HCT116 (cell line): ENCODE measurements around the gene FGGY. TPM values are rescaled to one million over a fixed set of nuclear protein-coding genes. Genes with fewer than 3 reads are reported as not detected.

ENCODE experiments used
- ATAC-seq: fragments of 200-7000 bp; cut with Tn5 transposase; 2 replicates; pipeline ENCODE4 v1.9.1; 2020; ENCODE audit warnings: mild to moderate bottlenecking, moderate library complexity
- BruUV-seq: library from RNA; stranded (reverse); fragments of 400-500 nt; replicated peaks from 2 replicates; lab custom pipeline; 2021; lab: Mats Ljungman, UMichigan
- CTCF ChIA-PET: fragments of 300-600 bp; sonication (Branson Sonifier 250); formaldehyde crosslinking; loops from one replicate; lab custom pipeline; 2021; ENCODE audit warnings: antibody characterized with exemption; lab: Charles Lee
- POLR2A ChIA-PET: fragments of 300-600, 350-600 bp; sonication (Branson Sonifier 250); formaldehyde crosslinking; loops from one replicate; lab custom pipeline; 2021; ENCODE audit warnings: antibody characterized with exemption; lab: Charles Lee
- RAD21 ChIA-PET, 2 experiments: fragments of 300-600 bp; sonication (Branson Sonifier 250); formaldehyde crosslinking; loops; one replicate each; lab custom pipeline; 2023; ENCODE audit warnings: low total read pairs in 2 of 2; ENCODE audit not compliant: uncharacterized antibody in 2 of 2, unreplicated experiment in 2 of 2, low non-redundant PET in 1 of 2; lab: Charles Lee
- DNase-seq: peaks from one replicate; pipeline ENCODE4 v3.0.0-alpha.2; 2010; ENCODE audit warnings: low read depth, low spot score
- H2AFZ ChIP-seq: fragments of 200-600 bp; shearing (Covaris generic), sonication (generic); 2 replicates; pipeline ENCODE4 v1.6.1; 2017; ENCODE audit warnings: low read depth, mixed run types, mixed read lengths, antibody characterized with exemption, low read length; ENCODE audit not compliant: poor library complexity, severe bottlenecking
- H3K27ac ChIP-seq: 2 replicates; pipeline ENCODE4 v1.5.1; 2012; ENCODE audit warnings: low read depth, low read length
- H3K27me3 ChIP-seq: fragments of 200-600 bp; sonication (generic); 2 replicates; pipeline ENCODE4 v1.6.1; 2016; ENCODE audit warnings: mixed run types, low read length, mixed read lengths; ENCODE audit not compliant: insufficient read depth
- H3K36me3 ChIP-seq, 2 experiments: fragments of 200-500 bp in 1 of 2; fragments of 200-600 bp in 1 of 2; sonication (Bioruptor generic) in 1 of 2; sonication (generic) in 1 of 2; 2 replicates each; pipeline versions ENCODE4 v1.5.1 to v1.6.1; 2014 to 2016; ENCODE audit warnings: low read length in 2 of 2, inconsistent platforms in 1 of 2, mixed read lengths in 1 of 2, mixed run types in 1 of 2; ENCODE audit not compliant: insufficient read depth in 2 of 2, control insufficient read depth in 1 of 2
- H3K4me1 ChIP-seq, 2 experiments: fragments of 200-600 bp in 1 of 2; sonication (generic) in 1 of 2; 2 replicates each; pipeline versions ENCODE4 v1.5.1 to v1.6.1; 2012 to 2017; ENCODE audit warnings: low read length in 2 of 2, inconsistent platforms in 1 of 2, mild to moderate bottlenecking in 1 of 2, mixed read lengths in 1 of 2, mixed run types in 1 of 2, moderate library complexity in 1 of 2; ENCODE audit not compliant: insufficient read depth in 2 of 2, control insufficient read depth in 1 of 2
- H3K4me2 ChIP-seq: fragments of 200-600 bp; sonication (generic); 2 replicates; pipeline ENCODE4 v1.6.1; 2017; ENCODE audit warnings: mixed run types, low read length, mixed read lengths
- H3K4me3 ChIP-seq, 2 experiments: fragments of 200-600 bp in 1 of 2; sonication (generic) in 1 of 2; replicated peaks in 1 of 2; 2 replicates each; pipeline ENCODE4 v1.5.1; 2011 to 2016; ENCODE audit warnings: low read length in 2 of 2, control low read depth in 1 of 2, low read depth in 1 of 2, mild to moderate bottlenecking in 1 of 2, mixed read lengths in 1 of 2, mixed run types in 1 of 2
- H3K79me2 ChIP-seq: fragments of 200-600 bp; sonication (generic); 2 replicates; pipeline ENCODE4 v1.6.1; 2017; ENCODE audit warnings: mild to moderate bottlenecking, mixed run types, low read length, moderate library complexity, mixed read lengths; ENCODE audit not compliant: insufficient read depth
- H3K9ac ChIP-seq: fragments of 200-600 bp; sonication (generic); 2 replicates; pipeline ENCODE4 v1.6.1; 2016; ENCODE audit warnings: low read length, mixed read lengths
- H3K9me2 ChIP-seq: fragments of 200-600 bp; sonication (generic), shearing (Covaris generic); 2 replicates; pipeline ENCODE4 v1.6.1; 2017; ENCODE audit warnings: mixed run types, mild to moderate bottlenecking, moderate library complexity; ENCODE audit not compliant: insufficient read depth
- H3K9me3 ChIP-seq, 2 experiments: fragments of 200-500 bp in 1 of 2; fragments of 200-600 bp in 1 of 2; sonication (Bioruptor generic) in 1 of 2; sonication (generic) in 1 of 2; 2 replicates each; pipeline ENCODE4 v1.6.1; 2014 to 2017; ENCODE audit warnings: low read length in 2 of 2, mixed read lengths in 2 of 2, inconsistent platforms in 1 of 2, low read depth in 1 of 2, mild to moderate bottlenecking in 1 of 2, mixed run types in 1 of 2, moderate library complexity in 1 of 2; ENCODE audit not compliant: control insufficient read depth in 1 of 2, insufficient read depth in 1 of 2
- H4K20me1 ChIP-seq: fragments of 200-600 bp; sonication (generic), shearing (Covaris generic); 2 replicates; pipeline ENCODE4 v1.6.1; 2017; ENCODE audit warnings: mixed run types, mild to moderate bottlenecking, moderate library complexity; ENCODE audit not compliant: insufficient read depth
- CBX3 ChIP-seq: IDR thresholded peaks from 2 replicates; pipeline ENCODE4 v1.6.1; 2012; ENCODE audit warnings: low read depth
- CEBPB ChIP-seq: IDR thresholded peaks from 2 replicates; pipeline ENCODE4 v1.6.1; 2012; ENCODE audit warnings: low read depth
- EGR1 ChIP-seq: IDR thresholded peaks from 2 replicates; pipeline ENCODE4 v1.6.1; 2012; ENCODE audit warnings: low read depth
- ELF1 ChIP-seq: IDR thresholded peaks from 2 replicates; pipeline ENCODE4 v1.6.1; 2012; ENCODE audit warnings: low read depth, borderline replicate concordance
- EZH2 ChIP-seq: fragments of 200-600 bp; sonication (generic); IDR thresholded peaks from 2 replicates; pipeline ENCODE4 v1.6.1; 2017; ENCODE audit warnings: antibody characterized with exemption, mixed run types
- EZH2phosphoT487 ChIP-seq: fragments of 200-600 bp; IDR thresholded peaks from 2 replicates; pipeline ENCODE4 v1.6.1; 2018; ENCODE audit warnings: antibody characterized with exemption, borderline replicate concordance
- FOSL1 ChIP-seq: IDR thresholded peaks from 2 replicates; pipeline ENCODE4 v1.6.1; 2012; ENCODE audit warnings: low read depth
- POLR2A ChIP-seq: IDR thresholded peaks from 2 replicates; pipeline ENCODE4 v1.7.0; 2011; ENCODE audit warnings: borderline replicate concordance; ENCODE audit not compliant: insufficient read depth, insufficient read length; ENCODE audit errors: extremely low read depth
- POLR2AphosphoS5 ChIP-seq: IDR thresholded peaks from 2 replicates; pipeline ENCODE4 v1.6.1; 2011; ENCODE audit warnings: mild to moderate bottlenecking, low read depth, low read length, moderate library complexity
- RAD21 ChIP-seq: IDR thresholded peaks from 2 replicates; pipeline ENCODE4 v1.6.1; 2012; ENCODE audit warnings: low read depth, mild to moderate bottlenecking
- SP1 ChIP-seq: IDR thresholded peaks from 2 replicates; pipeline ENCODE4 v1.6.1; 2012; ENCODE audit warnings: low read depth
- SRF ChIP-seq: IDR thresholded peaks from 2 replicates; pipeline ENCODE4 v1.6.1; 2012; ENCODE audit warnings: low read depth
- TCF7L2 ChIP-seq: IDR thresholded peaks from 2 replicates; pipeline ENCODE4 v1.7.0; 2011; ENCODE audit warnings: borderline replicate concordance, inconsistent platforms; ENCODE audit not compliant: insufficient read depth, insufficient read length; ENCODE audit errors: extremely low read depth
- ZFX ChIP-seq: fragments of 450-650 bp; IDR thresholded peaks from 2 replicates; pipeline ENCODE4 v1.6.1; 2017
- intact Hi-C: fragments of 100-400 bp; cut with micrococcal nuclease; formaldehyde crosslinking; loops from 2 replicates; pipeline ENCODE4 v1.10.0; 2022
- total RNA-seq: library from RNA; stranded (reverse); gene quantifications from one replicate; pipeline ENCODE4 v1.2.1, GENCODE V29; 2021; ENCODE audit not compliant: unreplicated experiment
- TF ChIP-seq, protein P1 (sequence below): IDR thresholded peaks from 2 replicates; pipeline ENCODE4 v1.6.1; 2011; ENCODE audit warnings: mild to moderate bottlenecking, low read length, moderate library complexity; ENCODE audit not compliant: insufficient replicate concordance; ENCODE audit errors: extremely low read depth
- TF ChIP-seq, protein P2 (sequence below), 3 experiments: fragments of 200-600 bp in 1 of 3; sonication (generic) in 1 of 3; IDR thresholded peaks in 2 of 3; conservative IDR thresholded peaks in 1 of 3; 2 replicates each; pipeline ENCODE4 v1.5.1; 2012 to 2017; ENCODE audit warnings: low read depth in 2 of 3, low read length in 2 of 3, antibody characterized with exemption in 1 of 3, borderline replicate concordance in 1 of 3, control low read depth in 1 of 3, mild to moderate bottlenecking in 1 of 3, mixed read lengths in 1 of 3, mixed run types in 1 of 3, moderate library complexity in 1 of 3; ENCODE audit not compliant: insufficient read depth in 1 of 3

FGGY gene
- total RNA-seq, 1 experiment from 2014 or later: 10.6 TPM

DNA sequence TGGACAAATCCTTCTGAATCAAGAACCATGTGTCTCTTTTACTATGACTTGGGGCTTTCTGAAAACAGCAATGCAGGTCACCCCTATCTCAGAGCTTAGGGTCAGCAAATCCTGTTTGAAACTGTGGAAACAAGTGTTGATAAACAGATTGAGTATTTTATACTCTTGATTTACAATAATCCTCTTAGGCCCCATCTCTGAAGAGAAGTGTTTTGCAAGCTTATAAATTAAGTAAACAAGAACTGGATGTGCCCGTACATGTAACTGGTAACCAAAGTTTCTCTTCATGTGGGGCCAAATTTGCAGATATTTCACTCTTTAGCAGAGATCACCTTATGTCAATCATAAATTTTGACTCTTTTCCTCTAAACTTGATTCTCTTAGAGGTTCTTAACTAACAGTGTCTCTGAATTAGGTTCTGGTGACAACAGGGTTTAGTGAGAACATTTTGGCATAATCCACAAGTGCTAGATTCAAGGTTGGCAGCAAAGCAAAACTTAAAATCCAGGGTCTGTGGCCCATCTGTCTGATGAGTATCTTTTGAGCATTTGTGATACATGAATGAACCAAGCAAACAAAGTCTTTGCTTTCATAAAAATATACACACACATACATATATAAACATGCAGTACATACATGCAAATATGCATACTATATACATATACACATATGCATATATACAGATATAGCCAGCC, 334.8 kb downstream of the FGGY start (continued):
- TF ChIP-seq FOSL1 (no peak), RAD21 (no peak), POLR2A (no peak)
- TF ChIP-seq, protein P1, sequence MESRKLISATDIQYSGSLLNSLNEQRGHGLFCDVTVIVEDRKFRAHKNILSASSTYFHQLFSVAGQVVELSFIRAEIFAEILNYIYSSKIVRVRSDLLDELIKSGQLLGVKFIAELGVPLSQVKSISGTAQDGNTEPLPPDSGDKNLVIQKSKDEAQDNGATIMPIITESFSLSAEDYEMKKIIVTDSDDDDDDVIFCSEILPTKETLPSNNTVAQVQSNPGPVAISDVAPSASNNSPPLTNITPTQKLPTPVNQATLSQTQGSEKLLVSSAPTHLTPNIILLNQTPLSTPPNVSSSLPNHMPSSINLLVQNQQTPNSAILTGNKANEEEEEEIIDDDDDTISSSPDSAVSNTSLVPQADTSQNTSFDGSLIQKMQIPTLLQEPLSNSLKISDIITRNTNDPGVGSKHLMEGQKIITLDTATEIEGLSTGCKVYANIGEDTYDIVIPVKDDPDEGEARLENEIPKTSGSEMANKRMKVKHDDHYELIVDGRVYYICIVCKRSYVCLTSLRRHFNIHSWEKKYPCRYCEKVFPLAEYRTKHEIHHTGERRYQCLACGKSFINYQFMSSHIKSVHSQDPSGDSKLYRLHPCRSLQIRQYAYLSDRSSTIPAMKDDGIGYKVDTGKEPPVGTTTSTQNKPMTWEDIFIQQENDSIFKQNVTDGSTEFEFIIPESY: no peak

DNA sequence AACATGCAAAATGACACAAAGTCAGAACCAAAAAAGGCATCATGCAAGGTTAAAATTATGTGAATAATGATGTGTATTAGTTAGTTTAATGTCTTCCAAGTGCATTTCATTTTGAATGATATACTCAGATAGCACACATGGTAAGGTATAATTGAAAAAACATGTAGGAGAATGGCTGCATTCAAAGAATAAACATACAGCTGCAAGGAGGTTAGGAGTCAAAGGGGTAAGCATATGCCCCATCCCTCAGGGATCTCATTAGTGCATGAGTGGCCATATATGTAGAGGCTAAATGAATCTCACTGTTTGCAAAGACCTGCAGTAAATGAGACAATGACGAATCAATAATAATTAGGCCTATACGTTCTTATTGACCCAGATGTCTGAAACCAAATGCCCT, 338.2 kb downstream of the FGGY start:
- ChIA-PET CTCF (no interaction called here), POLR2A (no interaction called here), RAD21 (no interaction called here)
- intact Hi-C loops: no loop called here
- Histone ChIP-seq H3K4me3 (no peak overlapping the region), H3K4me1 (no peaks in the 10 kb centered on the region), H3K9ac (no peak overlapping the region), H3K9me2 (no peaks in the 10 kb centered on the region), H3K9me3 (no peaks in the 10 kb centered on the region), H2AFZ (no peak overlapping the region), H3K4me2 (no peak overlapping the region), H4K20me1 (no peaks in the 10 kb centered on the region), H3K36me3 (no peaks in the 10 kb centered on the region), H3K27me3 (no peaks in the 10 kb centered on the region), H3K79me2 (no peaks in the 10 kb centered on the region), H3K27ac (no peak overlapping the region)
- DNase-seq: no peak
- BruUV-seq: no TSS peak
- ATAC-seq: no peak
- no peak for TF ChIP-seq CEBPB
- TF ChIP-seq RAD21: no peak
- no peak for TF ChIP-seq EGR1
- TF ChIP-seq SP1: no peak
- no peak for TF ChIP-seq EZH2
- no peak for TF ChIP-seq TCF7L2
- TF ChIP-seq EZH2phosphoT487: no peak
- TF ChIP-seq ZFX: no peak
- TF ChIP-seq, protein P1: no peak
- TF ChIP-seq FOSL1: no peak
- TF ChIP-seq SRF: no peak
- no peak for TF ChIP-seq ELF1
- TF ChIP-seq POLR2AphosphoS5: no peak
- TF ChIP-seq CBX3: no peak
- TF ChIP-seq, protein P2, sequence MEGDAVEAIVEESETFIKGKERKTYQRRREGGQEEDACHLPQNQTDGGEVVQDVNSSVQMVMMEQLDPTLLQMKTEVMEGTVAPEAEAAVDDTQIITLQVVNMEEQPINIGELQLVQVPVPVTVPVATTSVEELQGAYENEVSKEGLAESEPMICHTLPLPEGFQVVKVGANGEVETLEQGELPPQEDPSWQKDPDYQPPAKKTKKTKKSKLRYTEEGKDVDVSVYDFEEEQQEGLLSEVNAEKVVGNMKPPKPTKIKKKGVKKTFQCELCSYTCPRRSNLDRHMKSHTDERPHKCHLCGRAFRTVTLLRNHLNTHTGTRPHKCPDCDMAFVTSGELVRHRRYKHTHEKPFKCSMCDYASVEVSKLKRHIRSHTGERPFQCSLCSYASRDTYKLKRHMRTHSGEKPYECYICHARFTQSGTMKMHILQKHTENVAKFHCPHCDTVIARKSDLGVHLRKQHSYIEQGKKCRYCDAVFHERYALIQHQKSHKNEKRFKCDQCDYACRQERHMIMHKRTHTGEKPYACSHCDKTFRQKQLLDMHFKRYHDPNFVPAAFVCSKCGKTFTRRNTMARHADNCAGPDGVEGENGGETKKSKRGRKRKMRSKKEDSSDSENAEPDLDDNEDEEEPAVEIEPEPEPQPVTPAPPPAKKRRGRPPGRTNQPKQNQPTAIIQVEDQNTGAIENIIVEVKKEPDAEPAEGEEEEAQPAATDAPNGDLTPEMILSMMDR (IDR thresholded peaks at IDR 0.05 in 2 of 3, conservative IDR thresholded peaks at IDR 0.05 in 1 of 3; ENCODE audit: borderline replicate concordance in 1 of 3, insufficient read depth in 1 of 3, low read depth in 2 of 3, low read length in 2 of 3): no peak
